Loucy (cell line): ENCODE results near the gene ZNF479.
"Not testable (repeated sequence)": the region's sequence is repeated elsewhere in the genome, so short reads cannot be mapped to it uniquely, and the experiment has no call there.

ENCODE experiments used
- H2AFZ ChIP-seq: fragments of 200-600 bp; sonication (generic); 2 replicates; pipeline ENCODE4 v1.6.0; 2016; ENCODE audit warnings: antibody characterized with exemption, mild to moderate bottlenecking, low read length, moderate library complexity
- H3F3A ChIP-seq: fragments of 200-600 bp; 2 replicates; pipeline ENCODE4 v1.6.0; 2016; ENCODE audit warnings: antibody characterized with exemption, low read depth, mild to moderate bottlenecking
- H3K27me3 ChIP-seq: fragments of 200-600 bp; sonication (generic); 2 replicates; pipeline ENCODE4 v1.6.1; 2014; ENCODE audit warnings: low read length, mild to moderate bottlenecking; ENCODE audit not compliant: insufficient read depth, poor library complexity, severe bottlenecking
- H3K36me3 ChIP-seq: fragments of 200-600 bp; sonication (generic); 2 replicates; pipeline ENCODE4 v1.6.1; 2016; ENCODE audit warnings: low read length; ENCODE audit not compliant: insufficient read depth
- H3K4me1 ChIP-seq: fragments of 200-600 bp; sonication (generic); 2 replicates; pipeline ENCODE4 v1.5.1; 2014; ENCODE audit warnings: low read length, mild to moderate bottlenecking; ENCODE audit not compliant: insufficient read depth, poor library complexity, severe bottlenecking
- H3K4me2 ChIP-seq: fragments of 200-600 bp; sonication (generic); 2 replicates; pipeline ENCODE4 v1.6.0; 2014; ENCODE audit warnings: antibody characterized with exemption, low read length, low read depth, mild to moderate bottlenecking; ENCODE audit not compliant: poor library complexity, severe bottlenecking
- H3K4me3 ChIP-seq: fragments of 200-600 bp; sonication (generic); 2 replicates; pipeline ENCODE4 v1.5.1; 2014; ENCODE audit warnings: low read length, mild to moderate bottlenecking, mixed read lengths; ENCODE audit not compliant: poor library complexity, severe bottlenecking
- H3K79me2 ChIP-seq: fragments of 200-600 bp; sonication (generic); 2 replicates; pipeline ENCODE4 v1.6.1; 2014; ENCODE audit warnings: low read length; ENCODE audit not compliant: insufficient read depth
- H3K9ac ChIP-seq: fragments of 200-600 bp; sonication (generic); 2 replicates; pipeline ENCODE4 v1.6.0; 2014; ENCODE audit warnings: mild to moderate bottlenecking, low read depth, low read length, moderate library complexity; ENCODE audit not compliant: poor library complexity, severe bottlenecking
- H3K9me2 ChIP-seq: fragments of 200-600 bp; sonication (generic); replicated peaks from 2 replicates; pipeline ENCODE4 v1.6.1; 2016; ENCODE audit warnings: low read depth, low read length, mixed read lengths
- H3K9me3 ChIP-seq: fragments of 200-600 bp; sonication (generic); 2 replicates; pipeline ENCODE4 v1.6.1; 2014; ENCODE audit warnings: mild to moderate bottlenecking, antibody characterized with exemption, low read length, low read depth; ENCODE audit not compliant: insufficient read depth
- H4K20me1 ChIP-seq: fragments of 200-600 bp; sonication (generic); 2 replicates; pipeline ENCODE4 v1.6.0; 2014; ENCODE audit warnings: antibody characterized with exemption, low read length, mild to moderate bottlenecking; ENCODE audit not compliant: insufficient read depth, poor library complexity, severe bottlenecking
- CTCF ChIP-seq: fragments of 200-600 bp; sonication (generic); conservative IDR thresholded peaks from 2 replicates; pipeline ENCODE4 v1.5.1; 2014; ENCODE audit warnings: mild to moderate bottlenecking, antibody characterized with exemption, low read length
- EZH2phosphoT487 ChIP-seq: fragments of 200-600 bp; IDR thresholded peaks from 2 replicates; pipeline ENCODE4 v1.6.1; 2018; ENCODE audit warnings: antibody characterized with exemption, mild to moderate bottlenecking, moderate library complexity, borderline replicate concordance

ZNF479 gene

GRCh38 chr7:57132336-57132735 lies at the start of gene ZNF479:
ZNF479 (minus strand) TSS chr7:57132436; CDS start chr7:57132324, 112 bp downstream.
- not testable (repeated sequence) for H3K79me2 ChIP-seq, H3K9me2 ChIP-seq, H2AFZ ChIP-seq, H3K36me3 ChIP-seq, H4K20me1 ChIP-seq, H3K4me2 ChIP-seq, H3K27me3 ChIP-seq, H3F3A ChIP-seq, H3K9me3 ChIP-seq, H3K4me3 ChIP-seq, H3K4me1 ChIP-seq, H3K9ac ChIP-seq

DNA sequence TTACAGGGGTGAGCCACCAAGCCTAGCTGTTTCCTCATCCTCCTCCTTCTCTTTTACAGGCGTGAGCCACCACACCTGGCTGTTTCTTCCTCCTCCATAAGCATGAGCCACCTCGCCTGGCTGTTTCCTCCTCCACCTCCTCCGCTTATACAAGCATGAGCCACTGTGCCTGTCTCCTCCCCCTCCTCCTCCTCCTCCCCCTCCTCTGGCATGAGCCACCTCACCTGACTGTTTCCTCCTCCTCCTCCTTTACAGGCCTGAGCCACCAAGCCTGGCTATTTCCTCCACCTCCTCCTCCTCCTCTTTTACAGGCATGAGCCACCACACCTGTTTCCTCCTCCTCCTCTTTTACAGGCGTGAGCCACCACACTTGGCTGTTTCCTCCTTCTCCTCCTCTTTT lies 49.8 kb upstream of the ZNF479 start:
- TF ChIP-seq CTCF (no peak), EZH2phosphoT487 (no peak)
- H2AFZ ChIP-seq: no peak overlapping the region
- no peaks in the 10 kb centered on the region for H3K4me1 ChIP-seq
- H3K9ac ChIP-seq: no peak overlapping the region
- H3K9me3 ChIP-seq: peaks cover 8% of the 10 kb centered on the region; the same call in 1 of the 2 replicates
- no peaks in the 10 kb centered on the region for H4K20me1 ChIP-seq
- no peaks in the 10 kb centered on the region for H3F3A ChIP-seq
- no peaks in the 10 kb centered on the region for H3K79me2 ChIP-seq
- H3K9me2 ChIP-seq: no peaks in the 10 kb centered on the region
- H3K27me3 ChIP-seq: no peaks in the 10 kb centered on the region
- H3K36me3 ChIP-seq: no peaks in the 10 kb centered on the region
- no peak overlapping the region for H3K4me3 ChIP-seq
- no peak overlapping the region for H3K4me2 ChIP-seq

- Histone ChIP-seq H3F3A (no peaks in the 10 kb centered on the region), H3K27me3 (no peaks in the 10 kb centered on the region), H3K9me3 (peaks cover 10% of the 10 kb centered on the region; the same call in 1 of the 2 replicates), H3K4me1 (no peaks in the 10 kb centered on the region), H4K20me1 (no peaks in the 10 kb centered on the region), H3K9ac (no peak overlapping the region), H3K4me2 (no peak overlapping the region), H3K9me2 (no peaks in the 10 kb centered on the region), H3K79me2 (no peaks in the 10 kb centered on the region), H2AFZ (no peak overlapping the region), H3K36me3 (no peaks in the 10 kb centered on the region), H3K4me3 (no peak overlapping the region)
- TF ChIP-seq CTCF: no peak
- no peak for TF ChIP-seq EZH2phosphoT487
Observed at GRCh38 chr7:57181281-57181680, 49.0 kb upstream of the ZNF479 start.

DNA sequence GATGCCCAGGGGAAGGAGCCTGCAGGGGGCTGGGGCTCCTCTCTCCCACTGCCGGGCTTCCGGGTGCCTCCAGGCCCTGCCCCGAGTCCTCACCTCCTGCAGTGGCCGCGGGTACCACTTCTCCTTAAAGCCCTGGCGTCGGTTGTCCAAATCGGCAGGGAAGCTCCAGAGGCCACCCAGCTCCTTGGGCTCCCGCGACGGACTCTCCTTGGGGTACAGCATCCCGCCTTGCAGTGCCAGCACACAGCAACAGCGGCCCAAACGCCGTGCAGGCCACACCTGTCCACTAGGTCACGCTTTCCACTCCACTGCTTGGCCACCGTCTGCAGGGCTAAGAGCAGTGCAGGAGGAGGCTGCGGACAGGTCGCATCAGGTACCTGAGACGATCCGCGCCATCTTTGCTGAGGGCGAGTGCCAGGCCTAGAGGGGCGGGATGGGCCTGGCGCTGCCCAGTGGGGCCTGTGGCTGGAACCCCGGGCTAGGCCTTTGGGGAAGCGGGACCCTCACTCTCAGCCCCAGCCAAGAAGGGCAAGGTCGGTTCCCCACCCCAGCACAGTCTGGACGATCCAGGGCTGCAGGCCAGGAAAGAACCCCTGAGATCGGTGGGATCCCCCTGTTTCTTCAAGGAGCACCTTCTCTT lies 47.7 kb upstream of the ZNF479 start:
- Histone ChIP-seq H3K4me1 (no peaks in the 10 kb centered on the region), H3K27me3 (no peaks in the 10 kb centered on the region), H3K4me2 (no peak overlapping the region), H3F3A (no peaks in the 10 kb centered on the region), H3K9ac (no peak overlapping the region), H3K9me3 (peaks cover 10% of the 10 kb centered on the region; the same call in 1 of the 2 replicates), H3K36me3 (no peaks in the 10 kb centered on the region), H3K79me2 (no peaks in the 10 kb centered on the region), H3K4me3 (no peak overlapping the region), H3K9me2 (no peaks in the 10 kb centered on the region), H4K20me1 (no peaks in the 10 kb centered on the region), H2AFZ (no peak overlapping the region)
- TF ChIP-seq CTCF (no peak), EZH2phosphoT487 (no peak)
